ENCODE results near the gene IGF1R.

The IGF1R gene

DNA sequence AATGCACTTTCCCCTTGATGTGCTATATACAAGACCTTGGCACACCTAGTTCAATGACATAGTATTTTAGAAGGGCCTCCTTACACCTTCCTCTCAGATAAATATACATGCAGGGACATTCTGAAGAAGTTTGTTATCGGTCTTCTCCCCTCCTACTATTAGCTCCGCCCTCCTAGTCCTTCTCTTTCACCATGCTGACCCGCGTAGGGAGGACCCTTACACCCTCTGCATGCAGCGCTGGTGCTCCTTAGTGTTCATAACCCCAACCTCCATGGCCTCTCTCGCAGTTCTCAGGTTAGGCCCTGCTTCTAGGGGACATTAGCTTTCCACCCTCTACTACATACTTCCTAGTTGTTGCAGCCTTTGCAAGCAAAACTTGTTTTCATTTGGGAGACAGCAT is 212.8 kb downstream of the IGF1R start:
- H3K36me3 ChIP-seq (ENCODE audit: control insufficient read depth, insufficient read depth, low read length): no peaks in the 10 kb centered on the region
- H3K9ac ChIP-seq (ENCODE audit: low read length): no peak overlapping the region
- no peaks in the 10 kb centered on the region for H3K9me3 ChIP-seq (ENCODE audit: control insufficient read depth, low read length)
- no peaks in the 10 kb centered on the region for H3K27me3 ChIP-seq (ENCODE audit: control insufficient read depth, insufficient read depth, low read length)
- H3K4me1 ChIP-seq (ENCODE audit: control insufficient read depth, insufficient read depth, low read length): peaks cover 14% of the 10 kb centered on the region
- no peak overlapping the region for H3K4me3 ChIP-seq (ENCODE audit: low read length)

GRCh38 chr15:98863983-98864382 is 215.6 kb downstream of the IGF1R start:
- Histone ChIP-seq H3K9ac (ENCODE audit: low read length) (no peak overlapping the region), H3K9me3 (ENCODE audit: control insufficient read depth, low read length) (no peaks in the 10 kb centered on the region)

GRCh38 chr15:98865397-98866339 is 217.3 kb downstream of the IGF1R start:
- Histone ChIP-seq H3K4me3 (ENCODE audit: low read length) (peak overlapping the region; percentile 64), H3K9ac (ENCODE audit: low read length) (peak overlapping the region; percentile 57)

More at GRCh38 chr15:98863983-98864382, 215.6 kb downstream of the IGF1R start:
- Histone ChIP-seq H3K36me3 (ENCODE audit: control insufficient read depth, insufficient read depth, low read length) (no peaks in the 10 kb centered on the region), H3K4me3 (ENCODE audit: low read length) (no peak overlapping the region), H3K27me3 (ENCODE audit: control insufficient read depth, insufficient read depth, low read length) (no peaks in the 10 kb centered on the region), H3K4me1 (ENCODE audit: control insufficient read depth, insufficient read depth, low read length) (peaks cover 7% of the 10 kb centered on the region)

DNA sequence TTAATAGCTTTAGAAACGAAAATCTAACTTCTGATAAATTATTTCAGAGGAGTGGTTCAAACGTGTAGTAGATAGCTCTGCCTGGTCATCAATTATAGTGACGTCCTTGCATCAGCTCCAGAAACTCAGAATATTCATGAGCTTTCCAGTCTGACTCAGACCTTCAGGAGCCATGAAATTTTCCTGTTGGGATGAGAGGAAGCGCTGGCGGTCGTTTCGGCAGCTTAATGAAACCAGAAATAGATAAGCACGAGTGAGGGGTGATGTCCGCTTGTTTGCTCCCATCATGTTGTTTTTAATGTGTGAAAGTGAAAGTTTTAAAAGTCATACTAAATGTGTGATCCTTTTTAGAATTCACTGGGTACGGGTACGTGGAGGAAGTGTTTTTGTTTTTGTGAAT is 218.2 kb downstream of the IGF1R start:
- peak overlapping the region; percentile 64 for H3K4me3 ChIP-seq (ENCODE audit: low read length)
- no peaks in the 10 kb centered on the region for H3K27me3 ChIP-seq (ENCODE audit: control insufficient read depth, insufficient read depth, low read length)
- no peaks in the 10 kb centered on the region for H3K9me3 ChIP-seq (ENCODE audit: control insufficient read depth, low read length)
- no peaks in the 10 kb centered on the region for H3K4me1 ChIP-seq (ENCODE audit: control insufficient read depth, insufficient read depth, low read length)
- no peaks in the 10 kb centered on the region for H3K36me3 ChIP-seq (ENCODE audit: control insufficient read depth, insufficient read depth, low read length)
- H3K9ac ChIP-seq (ENCODE audit: low read length): peak overlapping the region; percentile 6

More at GRCh38 chr15:98865397-98866339, 217.3 kb downstream of the IGF1R start:
- Histone ChIP-seq H3K36me3 (ENCODE audit: control insufficient read depth, insufficient read depth, low read length) (no peaks in the 10 kb centered on the region), H3K27me3 (ENCODE audit: control insufficient read depth, insufficient read depth, low read length) (no peaks in the 10 kb centered on the region), H3K9me3 (ENCODE audit: control insufficient read depth, low read length) (no peaks in the 10 kb centered on the region), H3K4me1 (ENCODE audit: control insufficient read depth, insufficient read depth, low read length) (peaks cover 1% of the 10 kb centered on the region)

GRCh38 chr15:98868564-98868963 is 220.2 kb downstream of the IGF1R start:
- H3K9ac ChIP-seq (ENCODE audit: low read length): no peak overlapping the region
- H3K36me3 ChIP-seq (ENCODE audit: control insufficient read depth, insufficient read depth, low read length): no peaks in the 10 kb centered on the region
- no peaks in the 10 kb centered on the region for H3K9me3 ChIP-seq (ENCODE audit: control insufficient read depth, low read length)
- H3K27me3 ChIP-seq (ENCODE audit: control insufficient read depth, insufficient read depth, low read length): no peaks in the 10 kb centered on the region
- no peak overlapping the region for H3K4me3 ChIP-seq (ENCODE audit: low read length)
- H3K4me1 ChIP-seq (ENCODE audit: control insufficient read depth, insufficient read depth, low read length): no peaks in the 10 kb centered on the region

- Histone ChIP-seq H3K9ac (ENCODE audit: low read length) (no peak overlapping the region), H3K36me3 (ENCODE audit: control insufficient read depth, insufficient read depth, low read length) (no peaks in the 10 kb centered on the region), H3K4me3 (ENCODE audit: low read length) (no peak overlapping the region), H3K27me3 (ENCODE audit: control insufficient read depth, insufficient read depth, low read length) (no peaks in the 10 kb centered on the region), H3K4me1 (ENCODE audit: control insufficient read depth, insufficient read depth, low read length) (no peaks in the 10 kb centered on the region), H3K9me3 (ENCODE audit: control insufficient read depth, low read length) (no peaks in the 10 kb centered on the region)
Observed at GRCh38 chr15:98870788-98871187, 222.4 kb downstream of the IGF1R start.

DNA sequence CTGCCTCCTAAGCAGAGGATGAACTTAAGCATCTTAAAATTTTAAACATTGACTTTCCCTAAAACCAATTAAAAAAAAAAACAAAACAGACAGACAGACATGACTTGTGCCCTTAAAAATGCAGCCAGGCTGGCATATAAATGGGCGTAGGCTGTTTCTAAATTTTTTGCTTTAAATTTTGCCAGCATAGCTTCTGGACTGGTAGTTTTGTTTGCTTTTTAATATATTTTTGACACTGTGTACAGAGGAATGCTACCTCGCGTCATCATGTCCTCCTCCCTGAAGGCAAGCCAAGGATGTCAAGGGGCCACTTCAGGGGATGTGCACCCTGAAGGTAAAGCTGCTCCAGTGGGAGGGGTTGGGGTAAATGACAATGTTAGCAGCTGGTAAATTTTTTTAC is 224.4 kb downstream of the IGF1R start:
- H3K4me3 ChIP-seq (ENCODE audit: low read length): no peak overlapping the region
- no peak overlapping the region for H3K9ac ChIP-seq (ENCODE audit: low read length)
- H3K4me1 ChIP-seq (ENCODE audit: control insufficient read depth, insufficient read depth, low read length): no peaks in the 10 kb centered on the region
- H3K9me3 ChIP-seq (ENCODE audit: control insufficient read depth, low read length): no peaks in the 10 kb centered on the region
- H3K36me3 ChIP-seq (ENCODE audit: control insufficient read depth, insufficient read depth, low read length): no peaks in the 10 kb centered on the region
- H3K27me3 ChIP-seq (ENCODE audit: control insufficient read depth, insufficient read depth, low read length): no peaks in the 10 kb centered on the region

DNA sequence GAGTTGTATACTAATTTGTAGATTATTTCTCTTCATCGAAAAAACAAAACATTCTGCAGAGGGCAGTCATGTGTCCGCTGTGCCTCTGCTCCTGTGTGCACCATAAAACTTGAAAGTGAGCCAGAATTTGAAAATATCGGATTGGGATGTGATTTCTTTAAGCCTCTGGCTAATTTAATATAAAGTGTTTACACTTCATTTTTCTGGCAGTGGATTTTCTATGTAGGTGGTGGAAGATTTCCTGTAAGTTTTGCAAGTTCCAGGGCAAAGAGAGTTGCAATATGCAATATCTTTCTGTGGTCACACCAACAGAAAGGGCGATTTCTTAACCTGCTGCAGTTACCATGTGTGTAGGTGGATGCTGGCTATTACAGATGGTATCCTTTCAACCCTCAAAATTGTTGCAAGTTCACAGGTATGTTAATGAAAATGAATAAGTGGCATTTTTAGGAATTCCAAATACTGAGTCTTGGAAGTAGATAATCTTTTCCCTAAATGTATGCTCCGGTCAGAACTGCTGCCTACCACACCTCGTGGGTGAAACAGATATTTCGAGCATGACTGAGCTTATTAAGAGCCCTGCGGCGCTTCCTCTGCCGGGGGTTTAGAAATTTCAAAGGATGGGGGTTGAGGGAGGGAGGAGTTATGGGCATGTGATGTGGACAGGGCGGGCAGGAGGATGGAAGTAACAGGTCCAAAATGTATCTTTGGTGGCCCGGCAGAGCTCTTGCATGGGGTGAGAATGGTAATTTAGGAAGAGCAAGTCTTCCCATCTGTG is 225.3 kb downstream of the IGF1R start:
- H3K4me3 ChIP-seq (ENCODE audit: low read length): no peak overlapping the region
- H3K4me1 ChIP-seq (ENCODE audit: control insufficient read depth, insufficient read depth, low read length): no peaks in the 10 kb centered on the region
- no peaks in the 10 kb centered on the region for H3K36me3 ChIP-seq (ENCODE audit: control insufficient read depth, insufficient read depth, low read length)
- no peaks in the 10 kb centered on the region for H3K9me3 ChIP-seq (ENCODE audit: control insufficient read depth, low read length)
- no peaks in the 10 kb centered on the region for H3K27me3 ChIP-seq (ENCODE audit: control insufficient read depth, insufficient read depth, low read length)
- no peak overlapping the region for H3K9ac ChIP-seq (ENCODE audit: low read length)

DNA sequence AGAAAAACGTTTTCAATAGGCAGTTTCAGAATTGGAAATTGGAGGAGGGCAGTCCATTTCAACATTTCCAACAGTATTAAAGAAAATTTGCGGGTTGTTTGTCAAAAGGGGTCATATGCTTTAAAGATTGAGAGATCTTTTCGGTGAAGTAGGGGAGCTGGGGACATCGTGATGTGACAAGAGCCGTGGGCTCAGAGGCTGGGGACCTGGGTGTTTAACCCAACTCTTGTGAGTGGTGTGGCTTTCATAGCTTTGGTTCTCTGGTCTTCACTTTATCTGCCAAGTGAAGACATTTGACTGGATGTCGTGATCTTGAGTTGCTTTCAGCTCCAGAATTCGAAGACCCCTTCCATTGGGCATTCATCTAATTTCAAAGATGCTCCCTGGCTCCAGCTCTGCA is 226.0 kb downstream of the IGF1R start:
- H3K4me1 ChIP-seq (ENCODE audit: control insufficient read depth, insufficient read depth, low read length): no peaks in the 10 kb centered on the region
- no peak overlapping the region for H3K9ac ChIP-seq (ENCODE audit: low read length)
- H3K36me3 ChIP-seq (ENCODE audit: control insufficient read depth, insufficient read depth, low read length): no peaks in the 10 kb centered on the region
- no peaks in the 10 kb centered on the region for H3K27me3 ChIP-seq (ENCODE audit: control insufficient read depth, insufficient read depth, low read length)
- H3K9me3 ChIP-seq (ENCODE audit: control insufficient read depth, low read length): no peaks in the 10 kb centered on the region
- H3K4me3 ChIP-seq (ENCODE audit: low read length): no peak overlapping the region

DNA sequence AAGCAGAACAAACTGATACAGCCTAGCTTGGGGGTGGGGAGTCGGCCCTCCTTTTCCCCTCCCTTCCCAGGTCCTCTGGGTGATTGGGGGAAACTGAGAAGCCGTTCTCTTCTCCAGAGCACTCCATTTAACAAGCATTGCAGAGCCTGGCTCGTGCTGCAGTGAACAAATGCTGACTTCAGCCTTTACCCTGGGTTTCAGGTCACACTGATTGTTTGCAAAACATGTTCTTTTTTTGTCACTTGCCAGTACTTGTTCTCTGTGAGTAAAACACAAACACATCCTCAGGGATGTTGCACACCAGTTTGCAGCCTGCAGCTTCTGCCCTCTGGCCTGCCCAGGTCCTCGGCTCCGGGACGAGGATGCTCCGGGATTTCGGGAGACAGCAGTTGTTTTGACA is 226.4 kb downstream of the IGF1R start:
- Histone ChIP-seq H3K4me3 (ENCODE audit: low read length) (no peak overlapping the region), H3K4me1 (ENCODE audit: control insufficient read depth, insufficient read depth, low read length) (no peaks in the 10 kb centered on the region), H3K9ac (ENCODE audit: low read length) (no peak overlapping the region), H3K9me3 (ENCODE audit: control insufficient read depth, low read length) (no peaks in the 10 kb centered on the region), H3K27me3 (ENCODE audit: control insufficient read depth, insufficient read depth, low read length) (no peaks in the 10 kb centered on the region), H3K36me3 (ENCODE audit: control insufficient read depth, insufficient read depth, low read length) (no peaks in the 10 kb centered on the region)

- Histone ChIP-seq H3K9ac (ENCODE audit: low read length) (no peak overlapping the region), H3K4me1 (ENCODE audit: control insufficient read depth, insufficient read depth, low read length) (no peaks in the 10 kb centered on the region), H3K4me3 (ENCODE audit: low read length) (no peak overlapping the region), H3K9me3 (ENCODE audit: control insufficient read depth, low read length) (no peaks in the 10 kb centered on the region), H3K27me3 (ENCODE audit: control insufficient read depth, insufficient read depth, low read length) (no peaks in the 10 kb centered on the region), H3K36me3 (ENCODE audit: control insufficient read depth, insufficient read depth, low read length) (no peaks in the 10 kb centered on the region)
Observed at GRCh38 chr15:98875309-98875708, 227.0 kb downstream of the IGF1R start.
